Mammary epithelial cell (primary cell): Measurements from ENCODE around the gene TOE1.

ENCODE experiments used
- EZH2 ChIP-seq: IDR thresholded peaks from 2 replicates; pipeline ENCODE4 v1.6.1; 2012; ENCODE audit warnings: low read length, inconsistent platforms, borderline replicate concordance
- TF ChIP-seq, protein P1 (sequence below), 2 donors: IDR thresholded peaks in 1 of 2; conservative IDR thresholded peaks in 1 of 2; 2 replicates each; pipeline ENCODE4 v1.5.1; 2011 to 2012; ENCODE audit warnings: inconsistent platforms in 2 of 2, low read length in 2 of 2, mild to moderate bottlenecking in 2 of 2, control low read depth in 1 of 2, low read depth in 1 of 2; ENCODE audit not compliant: insufficient read depth in 1 of 2; ENCODE audit errors: extremely low read depth in 1 of 2

DNA sequence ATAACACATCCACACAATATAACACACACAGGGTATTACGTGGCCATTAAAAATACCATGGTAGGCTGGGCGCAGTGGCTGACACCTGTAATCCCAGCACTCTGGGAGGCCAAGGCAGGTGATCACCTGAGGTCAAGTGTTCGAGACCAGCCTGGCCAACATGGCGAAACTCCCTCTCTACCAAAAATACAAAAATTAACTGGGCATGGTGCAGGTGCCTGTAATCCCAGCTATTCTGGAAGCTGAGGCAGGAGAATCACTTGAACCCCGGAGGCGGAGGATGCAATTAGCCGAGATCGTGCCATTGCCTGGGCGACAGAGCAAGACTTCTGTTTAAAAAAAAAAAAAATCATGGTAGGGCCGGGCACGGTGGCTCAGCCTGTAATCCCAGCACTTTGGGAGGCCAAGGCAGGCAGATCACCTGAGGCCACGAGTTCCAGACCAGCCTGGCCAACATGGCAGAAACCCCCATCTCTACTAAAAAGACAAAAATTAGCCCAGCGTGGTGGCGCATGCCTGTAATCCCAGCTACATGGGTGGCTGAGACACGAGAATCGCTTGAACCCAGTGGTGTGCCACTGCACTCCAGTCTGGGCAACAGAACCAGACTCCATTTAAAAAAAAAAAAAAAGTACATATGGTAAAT, 37.3 kb upstream of the TOE1 start:
- TF ChIP-seq, protein P1, sequence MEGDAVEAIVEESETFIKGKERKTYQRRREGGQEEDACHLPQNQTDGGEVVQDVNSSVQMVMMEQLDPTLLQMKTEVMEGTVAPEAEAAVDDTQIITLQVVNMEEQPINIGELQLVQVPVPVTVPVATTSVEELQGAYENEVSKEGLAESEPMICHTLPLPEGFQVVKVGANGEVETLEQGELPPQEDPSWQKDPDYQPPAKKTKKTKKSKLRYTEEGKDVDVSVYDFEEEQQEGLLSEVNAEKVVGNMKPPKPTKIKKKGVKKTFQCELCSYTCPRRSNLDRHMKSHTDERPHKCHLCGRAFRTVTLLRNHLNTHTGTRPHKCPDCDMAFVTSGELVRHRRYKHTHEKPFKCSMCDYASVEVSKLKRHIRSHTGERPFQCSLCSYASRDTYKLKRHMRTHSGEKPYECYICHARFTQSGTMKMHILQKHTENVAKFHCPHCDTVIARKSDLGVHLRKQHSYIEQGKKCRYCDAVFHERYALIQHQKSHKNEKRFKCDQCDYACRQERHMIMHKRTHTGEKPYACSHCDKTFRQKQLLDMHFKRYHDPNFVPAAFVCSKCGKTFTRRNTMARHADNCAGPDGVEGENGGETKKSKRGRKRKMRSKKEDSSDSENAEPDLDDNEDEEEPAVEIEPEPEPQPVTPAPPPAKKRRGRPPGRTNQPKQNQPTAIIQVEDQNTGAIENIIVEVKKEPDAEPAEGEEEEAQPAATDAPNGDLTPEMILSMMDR (conservative IDR thresholded peaks at IDR 0.05 in 1 of 2, IDR thresholded peaks at IDR 0.05 in 1 of 2; ENCODE audit: extremely low read depth in 1 of 2, insufficient read depth in 1 of 2, low read depth in 1 of 2, low read length in 2 of 2) = no peak
- no peak for TF ChIP-seq EZH2
